HG03457 (cell line): Measurements from ENCODE around the gene NECAB2.

Experiments used
- ATAC-seq: cut with Tn5 transposase; IDR thresholded peaks from one replicate; pipeline ENCODE4 v1.9.1; 2021; ENCODE audit warnings: moderate number of reproducible peaks; ENCODE audit not compliant: unreplicated experiment

NECAB2 gene

GRCh38 chr16:84042308-84042878 lies 74.3 kb downstream of the NECAB2 start, which contains the start of gene SLC38A8:
TSS of gene SLC38A8 (minus strand) at chr16:84042795. CDS start at chr16:84042157, 638 bp downstream.
- no peak for ATAC-seq

- ATAC-seq, result no peak
Observed at GRCh38 chr16:84042879-84043485, 74.9 kb downstream of the NECAB2 start.

GRCh38 chr16:84043486-84044117 lies 75.6 kb downstream of the NECAB2 start:
- no peak for ATAC-seq

GRCh38 chr16:84044118-84044488 lies 76.1 kb downstream of the NECAB2 start:
- ATAC-seq, result no peak

- no peak for ATAC-seq
Observed at GRCh38 chr16:84045001-84045817, 77.2 kb downstream of the NECAB2 start.

GRCh38 chr16:84045818-84046470 lies 77.9 kb downstream of the NECAB2 start:
- no peak for ATAC-seq

GRCh38 chr16:84047206-84047605 lies 79.2 kb downstream of the NECAB2 start:
- no peak for ATAC-seq

GRCh38 chr16:84047626-84048025 lies 79.6 kb downstream of the NECAB2 start:
- no peak for ATAC-seq

- no peak for ATAC-seq
Observed at GRCh38 chr16:84048270-84048669, 80.2 kb downstream of the NECAB2 start.

- ATAC-seq, result no peak
Observed at GRCh38 chr16:84048871-84049270, 80.8 kb downstream of the NECAB2 start.

GRCh38 chr16:84049403-84050060 lies 81.5 kb downstream of the NECAB2 start:
- ATAC-seq, result no peak

- no peak for ATAC-seq
Observed at GRCh38 chr16:84050316-84050715, 82.3 kb downstream of the NECAB2 start.

- no peak for ATAC-seq
Observed at GRCh38 chr16:84052071-84052622, 84.1 kb downstream of the NECAB2 start.
